MM.1S (cell line): ENCODE data around the gene PPP6R2.

ENCODE experiments used
- EZH2phosphoT487 ChIP-seq: fragments of 300-600 bp; sonication (generic); IDR thresholded peaks from 2 replicates; pipeline ENCODE4 v1.6.1; 2018; ENCODE audit warnings: antibody characterized with exemption, low read length
- TF ChIP-seq, protein P1 (sequence below): fragments of 300-600 bp; sonication (generic); IDR thresholded peaks from 2 replicates; pipeline ENCODE4 v1.5.1; 2016; ENCODE audit warnings: antibody characterized with exemption, low read length, mixed read lengths

- TF ChIP-seq, protein P1, sequence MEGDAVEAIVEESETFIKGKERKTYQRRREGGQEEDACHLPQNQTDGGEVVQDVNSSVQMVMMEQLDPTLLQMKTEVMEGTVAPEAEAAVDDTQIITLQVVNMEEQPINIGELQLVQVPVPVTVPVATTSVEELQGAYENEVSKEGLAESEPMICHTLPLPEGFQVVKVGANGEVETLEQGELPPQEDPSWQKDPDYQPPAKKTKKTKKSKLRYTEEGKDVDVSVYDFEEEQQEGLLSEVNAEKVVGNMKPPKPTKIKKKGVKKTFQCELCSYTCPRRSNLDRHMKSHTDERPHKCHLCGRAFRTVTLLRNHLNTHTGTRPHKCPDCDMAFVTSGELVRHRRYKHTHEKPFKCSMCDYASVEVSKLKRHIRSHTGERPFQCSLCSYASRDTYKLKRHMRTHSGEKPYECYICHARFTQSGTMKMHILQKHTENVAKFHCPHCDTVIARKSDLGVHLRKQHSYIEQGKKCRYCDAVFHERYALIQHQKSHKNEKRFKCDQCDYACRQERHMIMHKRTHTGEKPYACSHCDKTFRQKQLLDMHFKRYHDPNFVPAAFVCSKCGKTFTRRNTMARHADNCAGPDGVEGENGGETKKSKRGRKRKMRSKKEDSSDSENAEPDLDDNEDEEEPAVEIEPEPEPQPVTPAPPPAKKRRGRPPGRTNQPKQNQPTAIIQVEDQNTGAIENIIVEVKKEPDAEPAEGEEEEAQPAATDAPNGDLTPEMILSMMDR: no peak
- TF ChIP-seq EZH2phosphoT487: no peak
These were observed 142.3 kb downstream of the PPP6R2 start for GRCh38 chr22:50485221-50486131.
